CD14-positive monocyte (primary cell): ENCODE results near the gene SAMD5. TPM values are rescaled to one million over a fixed set of nuclear protein-coding genes. Genes with fewer than 3 reads are reported as not detected.

Source experiments
- DNase-seq, 3 donors: peaks; one replicate each; pipeline ENCODE4 v3.0.0-alpha.2; 2011 to 2022
- H2AFZ ChIP-seq: 2 replicates; pipeline ENCODE4 v1.6.0; 2012; ENCODE audit warnings: mild to moderate bottlenecking, low read depth, low read length, inconsistent platforms; ENCODE audit not compliant: insufficient read depth, poor library complexity, severe bottlenecking
- H3K27ac ChIP-seq, 2 donors: 1 replicate in 1 of 2; 2 replicates in 1 of 2; pipeline ENCODE4 v1.5.1; 2012 to 2013; ENCODE audit warnings: low read length in 2 of 2, control low read depth in 1 of 2, inconsistent platforms in 1 of 2, low read depth in 1 of 2, mild to moderate bottlenecking in 1 of 2
- H3K27me3 ChIP-seq, 2 donors: one replicate each; pipeline versions ENCODE4 v1.6.0 to v1.6.1; 2011 to 2013; ENCODE audit warnings: low read length in 2 of 2; ENCODE audit not compliant: control insufficient read depth in 2 of 2, insufficient read depth in 2 of 2
- H3K36me3 ChIP-seq, 2 donors: replicated peaks in 1 of 2; 1 replicate in 1 of 2; 2 replicates in 1 of 2; pipeline versions ENCODE4 v1.5.1 to v1.6.1; 2012 to 2013; ENCODE audit warnings: low read length in 2 of 2, control low read depth in 1 of 2, inconsistent platforms in 1 of 2, mild to moderate bottlenecking in 1 of 2; ENCODE audit not compliant: insufficient read depth in 2 of 2, control insufficient read depth in 1 of 2
- H3K4me1 ChIP-seq, 2 donors: 1 replicate in 1 of 2; 2 replicates in 1 of 2; pipeline versions ENCODE4 v1.5.1 to v1.6.1; 2012 to 2013; ENCODE audit warnings: low read length in 2 of 2, control low read depth in 1 of 2, inconsistent platforms in 1 of 2, mild to moderate bottlenecking in 1 of 2, moderate library complexity in 1 of 2; ENCODE audit not compliant: insufficient read depth in 2 of 2, control insufficient read depth in 1 of 2
- H3K4me2 ChIP-seq: replicated peaks from 2 replicates; pipeline ENCODE3; 2012; ENCODE audit warnings: low read length, moderate library complexity, mild to moderate bottlenecking; ENCODE audit not compliant: poor library complexity, severe bottlenecking; ENCODE audit errors: extremely low read depth
- H3K4me3 ChIP-seq, 3 experiments: fragments of 200-600 bp in 1 of 3; sonication (generic) in 1 of 3; replicated peaks in 1 of 3; 1 replicate in 2 of 3; 2 replicates in 1 of 3; pipeline ENCODE4 v1.5.1; 2011 to 2013; ENCODE audit warnings: low read length in 3 of 3, mild to moderate bottlenecking in 3 of 3, control low read depth in 2 of 3, low read depth in 2 of 3, inconsistent platforms in 1 of 3, moderate library complexity in 1 of 3
- H3K79me2 ChIP-seq: 2 replicates; pipeline ENCODE4 v1.6.0; 2012; ENCODE audit warnings: mild to moderate bottlenecking, control low read depth, inconsistent platforms, low read length, moderate library complexity; ENCODE audit not compliant: insufficient read depth
- H3K9ac ChIP-seq: 2 replicates; pipeline ENCODE4 v1.6.0; 2017; ENCODE audit warnings: low read length, mild to moderate bottlenecking; ENCODE audit not compliant: insufficient read depth, poor library complexity, severe bottlenecking
- H3K9me3 ChIP-seq, 2 donors: replicated peaks in 1 of 2; 1 replicate in 1 of 2; 2 replicates in 1 of 2; pipeline versions ENCODE4 v1.5.1 to v1.6.1; 2012 to 2013; ENCODE audit warnings: low read length in 2 of 2, control low read depth in 1 of 2; ENCODE audit not compliant: control insufficient read depth in 1 of 2, insufficient read depth in 1 of 2
- H4K20me1 ChIP-seq: 2 replicates; pipeline ENCODE4 v1.6.0; 2012; ENCODE audit warnings: mild to moderate bottlenecking, low read length, control low read depth, moderate library complexity; ENCODE audit not compliant: insufficient read depth
- H3K27ac Mint-ChIP-seq, 7 donors: one replicate each; pipeline ENCODE4 v1.8.0; 2020; ENCODE audit warnings: mild to moderate bottlenecking in 7 of 7, mixed read lengths in 7 of 7, moderate library complexity in 6 of 7, inconsistent platforms in 2 of 7
- H3K27me3 Mint-ChIP-seq, 3 donors: one replicate each; pipeline ENCODE4 v1.8.0; 2021 to 2022; ENCODE audit warnings: low read depth in 3 of 3, mild to moderate bottlenecking in 3 of 3, mixed read lengths in 3 of 3, moderate library complexity in 3 of 3, inconsistent platforms in 1 of 3
- H3K36me3 Mint-ChIP-seq, 2 donors: one replicate each; pipeline ENCODE4 v1.8.0; 2020; ENCODE audit warnings: mixed read lengths in 2 of 2, inconsistent platforms in 1 of 2, mild to moderate bottlenecking in 1 of 2
- H3K4me1 Mint-ChIP-seq: one replicate; pipeline ENCODE4 v1.8.0; 2020; ENCODE audit warnings: mild to moderate bottlenecking, mixed read lengths
- H3K4me3 Mint-ChIP-seq, 2 donors: one replicate each; pipeline ENCODE4 v1.8.0; 2020; ENCODE audit warnings: mild to moderate bottlenecking in 2 of 2, mixed read lengths in 2 of 2, moderate library complexity in 1 of 2
- H3K9me3 Mint-ChIP-seq, 7 donors: one replicate each; pipeline ENCODE4 v1.8.0; 2020 to 2022; ENCODE audit warnings: mixed read lengths in 7 of 7, mild to moderate bottlenecking in 6 of 7, moderate library complexity in 6 of 7, inconsistent platforms in 2 of 7
- CTCF ChIP-seq: fragments of 200-600 bp; IDR thresholded peaks from one replicate; pipeline ENCODE4 v1.8.0; 2022; ENCODE audit warnings: antibody characterized with exemption, mild to moderate bottlenecking
- WGBS: methylation state at CpG from one replicate; pipeline ENCODE4 v1.1.5; 2013; ENCODE audit warnings: missing lambda C conversion rate; ENCODE audit not compliant: insufficient coverage; 5-methylcytosine and 5-hydroxymethylcytosine counted together
- intact Hi-C, 2 donors: fragments of 100-400 bp; cut with micrococcal nuclease; formaldehyde crosslinking; loops; one replicate each; pipeline versions ENCODE4 v1.15.0 to v1.15.1; 2023
- polyA plus RNA-seq, 3 donors: library from polyadenylated mRNA; depleted of rRNA in 1 of 3; unstranded in 2 of 3; stranded (reverse) in 1 of 3; fragments of 300-500 nt in 2 of 3; fragments of >200 nt in 1 of 3; fragmentation: Illumina TruSeq in 2 of 3; gene quantifications; 1 replicate in 2 of 3; 2 replicates in 1 of 3; pipeline ENCODE4 v1.2.3, GENCODE V29; 2012 to 2021

The SAMD5 gene
- polyA plus RNA-seq, 3 donors = not detected

DNA sequence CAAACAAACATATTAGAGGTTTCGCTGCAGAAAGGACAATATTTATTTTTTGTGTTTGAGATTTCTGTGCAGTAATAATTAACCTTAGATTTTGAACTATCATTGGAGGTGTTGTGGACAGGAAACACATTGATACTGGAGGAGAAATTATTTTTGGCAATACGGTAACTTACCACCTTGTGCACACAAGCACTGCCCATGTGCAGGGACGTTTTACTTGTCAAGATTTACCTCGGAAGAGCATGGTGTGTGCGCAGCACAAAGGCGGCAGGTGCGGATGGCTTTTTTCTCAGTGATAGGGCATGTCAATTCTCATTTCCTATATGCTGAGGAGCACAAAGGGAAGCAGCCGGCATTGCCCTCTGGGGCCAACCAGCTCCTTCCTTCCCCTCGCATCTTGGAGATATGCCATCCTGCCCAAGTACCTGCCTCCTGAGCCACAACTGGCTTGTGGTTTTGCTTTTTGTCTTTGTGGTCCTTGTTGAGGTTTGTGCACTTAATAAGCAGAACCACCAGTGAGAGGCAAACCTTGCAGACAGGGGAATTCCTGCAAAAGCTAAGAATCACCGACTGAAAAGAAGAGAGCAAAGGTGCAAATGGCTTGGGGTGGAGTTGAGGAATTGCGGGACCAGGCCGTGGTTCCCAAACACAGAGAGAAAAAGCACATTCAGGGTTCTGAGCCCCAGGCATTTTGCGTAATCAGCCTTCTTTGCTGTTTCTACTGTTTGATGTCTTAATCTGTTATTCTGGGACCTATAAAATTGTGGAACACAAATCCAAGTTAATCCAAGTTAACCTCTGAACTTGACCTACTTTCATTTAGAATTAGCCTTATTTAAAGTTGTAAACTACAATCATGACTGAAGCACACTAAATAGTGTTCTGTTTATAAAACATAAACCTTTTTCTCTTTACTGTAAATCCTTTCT, 21.9 kb downstream of the SAMD5 start:
- intact Hi-C loops = no loop called here
- Mint-ChIP-seq H3K4me1 (no peaks in the 10 kb centered on the region), H3K4me3 (no peak overlapping the region), H3K36me3 (no peaks in the 10 kb centered on the region), H3K27me3 (peaks cover 14 to 21% (median 21%) of the 10 kb centered on the region in 3 donors), H3K9me3 (peaks cover 0 to 3% (median 1%) of the 10 kb centered on the region in 7 donors), H3K27ac (no peak overlapping the region)
- H3K9ac ChIP-seq = no peak overlapping the region
- H3K27ac ChIP-seq = no peak overlapping the region
- no peaks in the 10 kb centered on the region for H3K4me1 ChIP-seq
- no peak overlapping the region for H3K4me3 ChIP-seq
- H3K79me2 ChIP-seq = no peaks in the 10 kb centered on the region
- H3K9me3 ChIP-seq = no peaks in the 10 kb centered on the region
- H3K4me2 ChIP-seq = no peak overlapping the region
- DNase-seq = no peak
- no peaks in the 10 kb centered on the region for H3K36me3 ChIP-seq
- whole genome bisulfite sequencing = 5% methylated on average over 9 of the region's 13 CpGs
- H2AFZ ChIP-seq = no peak overlapping the region
- no peak for TF ChIP-seq CTCF
- no peaks in the 10 kb centered on the region for H4K20me1 ChIP-seq
- peaks cover 12 to 15% of the 10 kb centered on the region in 2 donors for H3K27me3 ChIP-seq

DNA sequence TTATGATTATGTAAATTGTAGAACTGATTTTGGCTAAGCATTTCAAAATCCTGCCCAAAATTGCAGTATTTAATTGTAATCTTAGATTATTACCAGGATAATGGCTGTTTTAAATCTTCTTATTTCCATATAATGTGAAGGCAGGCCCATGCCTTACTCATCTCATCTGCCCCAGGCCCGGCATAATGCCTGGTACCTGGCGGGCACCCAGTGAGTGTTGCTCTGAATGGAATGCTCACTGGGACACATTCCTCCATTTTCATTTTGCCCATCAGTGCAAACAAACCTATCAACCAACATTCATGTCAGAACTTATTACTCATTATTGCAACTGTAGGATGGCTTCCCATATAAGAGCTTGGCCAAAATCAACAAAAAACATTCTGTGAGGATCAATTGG, 22.8 kb downstream of the SAMD5 start:
- H3K9ac ChIP-seq = no peak overlapping the region
- Mint-ChIP-seq H3K27me3 (peaks cover 14 to 24% (median 21%) of the 10 kb centered on the region in 3 donors), H3K27ac (no peak overlapping the region), H3K9me3 (peaks cover 0 to 3% (median 1%) of the 10 kb centered on the region in 7 donors), H3K36me3 (no peaks in the 10 kb centered on the region), H3K4me1 (no peaks in the 10 kb centered on the region), H3K4me3 (peak overlapping the region in 1 of 2 donors; percentile 63)
- no peak overlapping the region for H3K27ac ChIP-seq
- peaks cover 8 to 10% of the 10 kb centered on the region in 2 donors for H3K27me3 ChIP-seq
- DNase-seq = no peak
- TF ChIP-seq CTCF = no peak
- no peak overlapping the region for H3K4me3 ChIP-seq
- no peaks in the 10 kb centered on the region for H3K4me1 ChIP-seq
- no peak overlapping the region for H2AFZ ChIP-seq
- intact Hi-C loops = no loop called here
- no peaks in the 10 kb centered on the region for H3K79me2 ChIP-seq
- no peaks in the 10 kb centered on the region for H4K20me1 ChIP-seq
- no CpG with 5 or more reads among the region's 2 CpGs for WGBS
- H3K36me3 ChIP-seq = no peaks in the 10 kb centered on the region
- no peaks in the 10 kb centered on the region for H3K9me3 ChIP-seq
- H3K4me2 ChIP-seq = no peak overlapping the region
